ENCODE results near the gene TRAM2. TPM values are rescaled to one million over a fixed set of nuclear protein-coding genes. Genes with fewer than 3 reads are reported as not detected.

TRAM2 gene
- total RNA-seq, 2 experiments from 2014 or later = 7.1 to 7.6 TPM

DNA sequence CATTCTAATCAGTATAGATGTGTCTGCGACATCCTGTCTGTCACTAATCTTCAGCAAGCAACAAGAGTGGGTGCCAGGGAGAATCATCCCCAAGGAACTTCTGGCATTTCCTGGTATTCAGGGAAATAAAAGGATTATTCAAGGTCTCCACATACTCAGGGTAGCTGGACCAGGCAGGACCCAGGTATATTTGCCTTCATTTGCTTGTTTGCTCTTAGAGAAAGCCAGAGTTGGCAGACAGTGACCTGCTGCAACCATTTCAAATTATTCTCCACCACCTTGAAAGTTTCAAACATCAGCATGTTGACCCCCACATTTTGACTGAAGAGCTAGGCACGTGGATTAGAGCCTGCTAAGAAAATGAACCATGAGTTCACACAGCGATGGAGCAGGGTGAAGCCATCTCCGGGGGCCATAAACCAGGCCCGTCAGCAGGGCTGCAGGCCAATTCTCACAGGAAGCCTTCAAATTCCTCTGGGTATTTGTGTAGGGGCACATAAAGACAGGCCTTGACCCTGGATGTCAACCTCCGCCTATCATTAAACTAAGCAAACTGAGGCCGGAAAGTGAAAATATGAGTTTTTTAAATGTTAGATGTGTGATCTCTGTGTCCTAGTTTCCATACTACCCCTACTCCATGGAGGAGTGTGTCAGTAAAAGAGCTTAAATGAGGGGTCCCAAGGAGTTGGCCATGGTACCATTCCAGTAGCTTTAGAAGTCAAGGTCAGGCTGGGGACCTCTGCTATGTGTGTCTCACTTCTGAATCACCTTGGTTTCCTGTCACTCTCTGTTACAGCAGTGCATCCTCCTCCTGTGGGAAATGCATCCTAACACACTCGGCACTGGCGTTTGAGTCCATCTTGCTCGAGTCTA is 32.9 kb downstream of the TRAM2 start:
- H3K27ac ChIP-seq (ENCODE audit: low read depth in 1 of 2, low read length in 2 of 2) = no peak overlapping the region
- Mint-ChIP-seq H3K4me1 (ENCODE audit: low read depth) (peaks cover 16% of the 10 kb centered on the region), H3K36me3 (ENCODE audit: low read depth) (peaks cover 4% of the 10 kb centered on the region), H3K27me3 (no peaks in the 10 kb centered on the region), H3K27ac (no peak overlapping the region), H3K9me3 (no peaks in the 10 kb centered on the region), H3K4me3 (no peak overlapping the region)
- TF ChIP-seq, protein P1, sequence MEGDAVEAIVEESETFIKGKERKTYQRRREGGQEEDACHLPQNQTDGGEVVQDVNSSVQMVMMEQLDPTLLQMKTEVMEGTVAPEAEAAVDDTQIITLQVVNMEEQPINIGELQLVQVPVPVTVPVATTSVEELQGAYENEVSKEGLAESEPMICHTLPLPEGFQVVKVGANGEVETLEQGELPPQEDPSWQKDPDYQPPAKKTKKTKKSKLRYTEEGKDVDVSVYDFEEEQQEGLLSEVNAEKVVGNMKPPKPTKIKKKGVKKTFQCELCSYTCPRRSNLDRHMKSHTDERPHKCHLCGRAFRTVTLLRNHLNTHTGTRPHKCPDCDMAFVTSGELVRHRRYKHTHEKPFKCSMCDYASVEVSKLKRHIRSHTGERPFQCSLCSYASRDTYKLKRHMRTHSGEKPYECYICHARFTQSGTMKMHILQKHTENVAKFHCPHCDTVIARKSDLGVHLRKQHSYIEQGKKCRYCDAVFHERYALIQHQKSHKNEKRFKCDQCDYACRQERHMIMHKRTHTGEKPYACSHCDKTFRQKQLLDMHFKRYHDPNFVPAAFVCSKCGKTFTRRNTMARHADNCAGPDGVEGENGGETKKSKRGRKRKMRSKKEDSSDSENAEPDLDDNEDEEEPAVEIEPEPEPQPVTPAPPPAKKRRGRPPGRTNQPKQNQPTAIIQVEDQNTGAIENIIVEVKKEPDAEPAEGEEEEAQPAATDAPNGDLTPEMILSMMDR (IDR thresholded peaks at IDR 0.05) = no peak
- POLR2A ChIA-PET = no interaction called here
- H3K36me3 ChIP-seq (ENCODE audit: insufficient read depth, low read length) = peaks cover 5% of the 10 kb centered on the region
- CTCF ChIA-PET = no interaction called here
- no peaks in the 10 kb centered on the region for H3K9me3 ChIP-seq (ENCODE audit: control insufficient read depth in 1 of 2, insufficient read depth in 1 of 2, low read length in 2 of 2)
- no peak for DNase-seq
- intact Hi-C loops (cut with DNase I, micrococcal nuclease) = no loop called here
- H3K4me3 ChIP-seq (ENCODE audit: low read length) = no peak overlapping the region
- no peaks in the 10 kb centered on the region for H3K4me1 ChIP-seq (ENCODE audit: insufficient read depth, low read length)
- ATAC-seq (ENCODE audit: poor library complexity) = no peak
- H3K27me3 ChIP-seq (ENCODE audit: control insufficient read depth in 1 of 2, insufficient read depth in 2 of 2, low read length in 2 of 2) = no peaks in the 10 kb centered on the region

DNA sequence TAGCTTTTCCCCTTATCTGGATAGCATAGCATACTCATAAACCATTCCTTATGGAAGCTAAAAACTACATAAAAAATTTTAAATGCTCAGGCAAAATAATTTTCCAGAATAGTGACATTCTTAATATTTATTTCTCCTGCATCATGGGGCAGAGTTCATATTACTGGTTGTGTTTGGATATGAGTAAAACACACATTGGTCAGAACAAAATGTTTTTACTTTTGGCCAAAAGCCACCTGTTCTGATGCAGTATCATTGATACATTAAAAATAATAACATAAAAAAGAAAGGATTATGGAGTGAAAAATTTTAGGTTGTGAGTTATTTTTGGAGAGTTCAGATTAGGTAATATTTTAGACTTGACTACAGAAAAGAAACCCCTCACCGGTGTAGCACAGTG is 33.6 kb downstream of the TRAM2 start:
- CTCF ChIA-PET = no interaction called here
- Mint-ChIP-seq H3K9me3 (no peaks in the 10 kb centered on the region), H3K4me3 (no peak overlapping the region), H3K4me1 (ENCODE audit: low read depth) (peaks cover 21% of the 10 kb centered on the region), H3K27ac (no peak overlapping the region), H3K27me3 (no peaks in the 10 kb centered on the region), H3K36me3 (ENCODE audit: low read depth) (peaks cover 4% of the 10 kb centered on the region)
- intact Hi-C loops (cut with DNase I, micrococcal nuclease) = no loop called here
- Histone ChIP-seq H3K4me3 (ENCODE audit: low read length) (no peak overlapping the region), H3K27ac (ENCODE audit: low read depth in 1 of 2, low read length in 2 of 2) (no peak overlapping the region), H3K9me3 (ENCODE audit: control insufficient read depth in 1 of 2, insufficient read depth in 1 of 2, low read length in 2 of 2) (no peaks in the 10 kb centered on the region), H3K27me3 (ENCODE audit: control insufficient read depth in 1 of 2, insufficient read depth in 2 of 2, low read length in 2 of 2) (no peaks in the 10 kb centered on the region), H3K4me1 (ENCODE audit: insufficient read depth, low read length) (peaks cover 3% of the 10 kb centered on the region), H3K36me3 (ENCODE audit: insufficient read depth, low read length) (peaks cover 5% of the 10 kb centered on the region)
- POLR2A ChIA-PET = no interaction called here
- ATAC-seq (ENCODE audit: poor library complexity) (no peak), DNase-seq (no peak)
- TF ChIP-seq, protein P1 (IDR thresholded peaks at IDR 0.05) = no peak

DNA sequence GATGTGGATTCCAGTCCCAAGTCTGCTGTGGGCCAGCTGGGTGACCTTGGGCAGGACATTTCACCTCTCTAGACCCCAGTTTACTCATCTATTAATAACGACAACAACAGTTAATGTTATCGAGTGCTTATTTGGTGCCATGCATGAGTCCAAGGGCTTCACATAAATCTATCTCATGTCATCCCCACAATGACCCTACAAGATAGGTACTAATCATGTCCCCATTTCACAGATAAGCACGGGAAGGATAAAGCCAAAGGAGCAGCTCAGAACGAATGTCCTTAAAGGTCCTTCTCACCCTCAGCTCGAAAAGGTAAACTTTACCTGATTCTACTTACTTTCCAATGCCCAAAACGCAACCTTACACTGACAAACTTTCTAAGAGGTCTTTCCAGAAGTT is 35.7 kb downstream of the TRAM2 start:
- H3K4me3 ChIP-seq (ENCODE audit: low read length) = no peak overlapping the region
- peaks cover 5% of the 10 kb centered on the region for H3K36me3 ChIP-seq (ENCODE audit: insufficient read depth, low read length)
- DNase-seq = no peak
- intact Hi-C loops (cut with DNase I, micrococcal nuclease) = no loop called here
- Mint-ChIP-seq H3K4me3 (no peak overlapping the region), H3K36me3 (ENCODE audit: low read depth) (no peaks in the 10 kb centered on the region), H3K9me3 (no peaks in the 10 kb centered on the region), H3K27me3 (no peaks in the 10 kb centered on the region), H3K27ac (no peak overlapping the region), H3K4me1 (ENCODE audit: low read depth) (peaks cover 40% of the 10 kb centered on the region)
- CTCF ChIA-PET = interaction anchor here (0.6 kb wide), 1 partner anchor 278 kb away, joined by 4 read pairs; no protein-coding TSS in a partner anchor
- POLR2A ChIA-PET = no interaction called here
- peaks cover 24% of the 10 kb centered on the region for H3K4me1 ChIP-seq (ENCODE audit: insufficient read depth, low read length)
- TF ChIP-seq, protein P1 (IDR thresholded peaks at IDR 0.05) = no peak
- no peaks in the 10 kb centered on the region for H3K27me3 ChIP-seq (ENCODE audit: control insufficient read depth in 1 of 2, insufficient read depth in 2 of 2, low read length in 2 of 2)
- no peaks in the 10 kb centered on the region for H3K9me3 ChIP-seq (ENCODE audit: control insufficient read depth in 1 of 2, insufficient read depth in 1 of 2, low read length in 2 of 2)
- no peak for ATAC-seq (ENCODE audit: poor library complexity)
- H3K27ac ChIP-seq (ENCODE audit: low read depth in 1 of 2, low read length in 2 of 2) = no peak overlapping the region

Measured in CD4-positive, alpha-beta T cell (primary cell).